AG10803 (cell line): ENCODE data around the gene ADCY5.

ENCODE experiments used
- DNase-seq: peaks from one replicate; pipeline ENCODE4 v3.0.0; 2010; ENCODE audit warnings: low read depth
- H3K4me3 ChIP-seq: 2 replicates; pipeline ENCODE4 v1.5.1; 2011; ENCODE audit warnings: mild to moderate bottlenecking, low read length, control low read depth
- TF ChIP-seq, protein P1 (sequence below): conservative IDR thresholded peaks from 2 replicates; pipeline ENCODE4 v1.5.1; 2011; ENCODE audit warnings: mild to moderate bottlenecking, low read length, control low read depth, inconsistent platforms

The ADCY5 gene

DNA sequence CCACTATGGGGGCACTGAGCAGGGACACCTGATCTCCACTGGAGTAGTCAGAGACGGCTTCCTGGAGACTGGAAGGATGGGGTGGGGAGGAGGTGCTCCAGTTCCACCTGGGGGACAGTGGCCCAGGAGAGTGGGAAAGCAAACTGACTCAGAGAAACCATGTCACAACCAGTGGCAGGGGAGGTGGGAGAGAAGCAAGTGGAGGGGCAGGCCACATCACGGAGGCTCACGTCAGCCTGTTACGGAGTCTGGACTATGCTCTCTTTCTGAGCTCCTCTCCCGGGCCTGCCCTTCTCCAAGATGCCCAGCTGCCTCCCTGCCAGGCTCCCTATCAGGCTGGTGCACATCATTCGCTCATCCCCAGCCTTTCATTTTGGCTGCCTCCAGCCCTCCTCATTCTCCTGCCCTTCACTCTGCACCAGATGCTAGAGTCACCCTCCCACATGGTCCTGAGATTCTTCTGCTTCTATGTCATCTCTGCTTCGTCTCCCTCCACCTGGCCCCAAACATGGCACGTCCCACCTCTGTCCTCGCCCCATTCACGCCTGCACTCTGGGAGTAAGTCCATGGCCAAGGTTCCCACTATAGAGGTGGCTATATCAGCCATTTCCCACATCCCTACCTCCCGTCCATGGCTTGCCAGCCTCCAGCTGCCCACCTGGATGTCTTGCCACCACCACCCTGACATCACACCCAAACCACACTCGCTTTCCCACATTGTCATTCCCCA, 100.3 kb downstream of the ADCY5 start:
- TF ChIP-seq, protein P1, sequence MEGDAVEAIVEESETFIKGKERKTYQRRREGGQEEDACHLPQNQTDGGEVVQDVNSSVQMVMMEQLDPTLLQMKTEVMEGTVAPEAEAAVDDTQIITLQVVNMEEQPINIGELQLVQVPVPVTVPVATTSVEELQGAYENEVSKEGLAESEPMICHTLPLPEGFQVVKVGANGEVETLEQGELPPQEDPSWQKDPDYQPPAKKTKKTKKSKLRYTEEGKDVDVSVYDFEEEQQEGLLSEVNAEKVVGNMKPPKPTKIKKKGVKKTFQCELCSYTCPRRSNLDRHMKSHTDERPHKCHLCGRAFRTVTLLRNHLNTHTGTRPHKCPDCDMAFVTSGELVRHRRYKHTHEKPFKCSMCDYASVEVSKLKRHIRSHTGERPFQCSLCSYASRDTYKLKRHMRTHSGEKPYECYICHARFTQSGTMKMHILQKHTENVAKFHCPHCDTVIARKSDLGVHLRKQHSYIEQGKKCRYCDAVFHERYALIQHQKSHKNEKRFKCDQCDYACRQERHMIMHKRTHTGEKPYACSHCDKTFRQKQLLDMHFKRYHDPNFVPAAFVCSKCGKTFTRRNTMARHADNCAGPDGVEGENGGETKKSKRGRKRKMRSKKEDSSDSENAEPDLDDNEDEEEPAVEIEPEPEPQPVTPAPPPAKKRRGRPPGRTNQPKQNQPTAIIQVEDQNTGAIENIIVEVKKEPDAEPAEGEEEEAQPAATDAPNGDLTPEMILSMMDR, result no peak
- no peak for DNase-seq
- no peak overlapping the region for H3K4me3 ChIP-seq

DNA sequence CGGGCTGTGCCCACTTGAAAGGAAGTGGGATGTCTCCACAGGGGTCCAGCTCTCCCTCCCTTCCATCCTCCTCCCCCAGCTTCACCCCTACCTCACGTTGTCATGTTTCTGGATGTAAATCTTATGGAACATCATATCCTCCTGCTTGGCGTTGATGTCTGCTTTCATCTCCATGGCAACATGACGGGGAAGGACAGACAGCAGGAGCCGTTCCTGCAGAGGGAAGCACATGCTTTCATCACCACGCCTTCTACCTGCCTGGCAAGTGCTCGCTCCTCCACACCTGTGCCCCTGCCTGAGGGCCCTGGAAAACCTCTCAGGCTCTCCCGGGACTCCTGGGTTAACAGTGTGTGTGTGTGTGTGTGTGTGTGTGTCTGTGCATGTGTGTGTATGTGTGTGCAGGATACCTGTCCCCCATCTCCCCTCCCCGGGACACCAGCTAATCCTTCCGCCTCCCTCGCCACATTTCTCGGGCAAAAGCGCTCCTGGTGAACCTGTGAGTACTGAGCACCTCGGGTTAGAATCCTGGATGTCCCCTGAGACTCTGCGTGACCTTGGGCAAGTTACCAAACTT, 101.1 kb downstream of the ADCY5 start:
- TF ChIP-seq, protein P1, result no peak
- H3K4me3 ChIP-seq, result no peak overlapping the region
- no peak for DNase-seq

DNA sequence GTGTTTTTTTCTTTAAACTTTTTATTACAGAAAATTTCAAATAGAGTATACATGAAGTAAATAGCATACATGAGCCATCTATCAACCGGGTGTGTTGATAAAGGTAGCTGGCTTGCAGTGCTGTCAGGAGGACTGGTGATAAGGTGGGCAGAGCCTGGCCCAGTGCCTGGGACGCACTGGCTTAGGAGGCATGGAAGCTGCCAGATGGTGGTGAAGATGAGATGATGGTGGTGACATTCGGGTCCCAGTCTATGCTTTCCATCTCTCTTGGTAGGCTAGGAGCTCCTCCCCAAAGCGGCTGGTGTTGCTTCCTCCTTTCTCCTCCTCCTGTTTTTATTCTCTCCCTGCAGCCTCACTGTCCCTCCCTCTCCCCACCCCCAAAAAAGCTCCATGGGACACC, 101.7 kb downstream of the ADCY5 start:
- no peak for DNase-seq
- TF ChIP-seq, protein P1, result no peak
- H3K4me3 ChIP-seq, result no peak overlapping the region

DNA sequence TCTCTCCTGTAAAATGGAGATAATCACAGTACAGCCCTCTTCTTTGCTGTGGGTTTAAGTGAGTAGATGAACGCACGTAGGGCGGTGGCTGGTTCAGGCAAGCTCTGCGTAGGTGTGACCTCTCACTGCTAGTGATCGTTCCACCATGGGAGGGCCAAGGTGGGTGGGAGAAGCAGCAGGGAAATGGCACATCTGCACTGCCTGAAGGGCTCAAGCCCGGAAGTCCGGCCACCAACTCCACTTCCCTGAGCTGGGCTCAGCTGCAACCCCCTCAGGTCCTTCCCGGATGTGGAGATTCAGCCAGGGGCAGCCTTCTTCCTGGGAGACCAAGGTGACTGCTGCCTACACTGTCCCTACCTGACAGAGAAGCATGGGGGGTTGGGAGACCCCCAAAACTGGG, 102.9 kb downstream of the ADCY5 start:
- DNase-seq, result no peak
- TF ChIP-seq, protein P1, result no peak
- no peak overlapping the region for H3K4me3 ChIP-seq

DNA sequence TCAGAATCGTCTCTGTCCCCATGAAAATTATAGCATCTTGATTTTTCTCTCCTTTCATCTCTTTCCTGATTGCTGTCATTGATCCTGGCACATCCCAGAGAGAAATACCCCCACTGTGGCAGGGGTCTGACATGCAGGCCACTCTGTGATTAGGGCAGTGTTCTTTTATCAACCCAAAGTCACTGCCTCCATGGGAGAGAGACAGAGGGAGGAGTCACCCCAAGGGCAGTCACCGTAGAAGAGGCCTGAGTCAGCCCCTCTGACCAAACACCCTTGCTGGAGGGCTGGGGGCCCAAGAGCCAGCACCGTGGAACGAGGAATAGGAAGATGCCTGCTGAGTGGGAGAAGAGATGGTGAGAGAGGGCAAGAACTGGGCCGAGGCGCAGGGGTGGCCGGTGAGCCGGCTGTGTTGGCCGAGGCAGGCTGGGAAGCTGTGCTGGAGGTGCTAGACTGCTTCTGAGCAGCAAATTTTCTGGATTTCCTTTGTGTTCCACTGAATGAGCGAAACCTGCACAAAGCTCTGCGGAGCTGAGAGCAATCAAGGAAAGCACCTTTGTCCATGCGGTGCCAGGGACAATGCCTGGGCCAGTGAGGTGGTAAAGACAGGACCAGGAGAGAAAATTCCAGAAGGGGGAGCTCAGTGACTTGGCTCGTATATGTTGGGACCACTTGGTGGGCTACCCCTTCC, 103.8 kb downstream of the ADCY5 start:
- DNase-seq, result no peak
- TF ChIP-seq, protein P1, result no peak
- no peak overlapping the region for H3K4me3 ChIP-seq

DNA sequence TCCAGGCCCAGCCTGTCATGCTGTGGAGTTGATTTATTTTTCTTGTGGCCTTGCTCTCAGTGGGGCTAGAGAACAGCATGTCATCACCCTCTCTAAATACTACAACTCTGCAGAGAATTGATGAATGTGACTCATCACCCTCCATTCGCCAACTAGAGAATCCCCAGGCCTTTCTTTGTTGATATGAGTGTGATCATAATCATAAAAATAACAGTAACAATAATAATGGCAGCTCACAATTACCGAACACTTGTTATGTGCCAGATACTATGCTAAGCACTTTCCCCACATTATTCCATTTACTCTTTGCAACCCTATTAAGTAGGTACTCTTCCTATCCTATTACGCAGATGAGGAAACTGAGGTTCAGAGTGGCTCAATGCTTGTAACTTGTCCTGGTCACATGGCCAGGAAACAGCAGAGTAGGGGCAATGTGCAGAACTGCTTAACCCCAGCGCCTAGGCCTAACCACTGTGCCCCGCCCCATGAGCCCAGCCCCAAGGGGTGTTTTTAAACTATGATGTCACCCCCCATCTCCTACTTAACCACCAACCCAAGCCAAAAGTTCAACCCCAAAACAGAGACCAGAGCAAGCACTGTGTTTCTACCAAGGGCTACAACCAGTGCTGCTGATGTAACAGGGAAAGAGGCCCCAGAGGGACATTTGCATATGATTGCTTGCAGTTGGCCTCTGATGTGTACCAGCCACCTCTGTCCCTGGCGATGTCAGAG, 104.5 kb downstream of the ADCY5 start:
- DNase-seq, result peak; percentile 26
- TF ChIP-seq, protein P1, result no peak

More for the DNA sequence above, 104.5 kb downstream of the ADCY5 start:
- no peak overlapping the region for H3K4me3 ChIP-seq
